ENCODE results near the gene SYT11.

DNA sequence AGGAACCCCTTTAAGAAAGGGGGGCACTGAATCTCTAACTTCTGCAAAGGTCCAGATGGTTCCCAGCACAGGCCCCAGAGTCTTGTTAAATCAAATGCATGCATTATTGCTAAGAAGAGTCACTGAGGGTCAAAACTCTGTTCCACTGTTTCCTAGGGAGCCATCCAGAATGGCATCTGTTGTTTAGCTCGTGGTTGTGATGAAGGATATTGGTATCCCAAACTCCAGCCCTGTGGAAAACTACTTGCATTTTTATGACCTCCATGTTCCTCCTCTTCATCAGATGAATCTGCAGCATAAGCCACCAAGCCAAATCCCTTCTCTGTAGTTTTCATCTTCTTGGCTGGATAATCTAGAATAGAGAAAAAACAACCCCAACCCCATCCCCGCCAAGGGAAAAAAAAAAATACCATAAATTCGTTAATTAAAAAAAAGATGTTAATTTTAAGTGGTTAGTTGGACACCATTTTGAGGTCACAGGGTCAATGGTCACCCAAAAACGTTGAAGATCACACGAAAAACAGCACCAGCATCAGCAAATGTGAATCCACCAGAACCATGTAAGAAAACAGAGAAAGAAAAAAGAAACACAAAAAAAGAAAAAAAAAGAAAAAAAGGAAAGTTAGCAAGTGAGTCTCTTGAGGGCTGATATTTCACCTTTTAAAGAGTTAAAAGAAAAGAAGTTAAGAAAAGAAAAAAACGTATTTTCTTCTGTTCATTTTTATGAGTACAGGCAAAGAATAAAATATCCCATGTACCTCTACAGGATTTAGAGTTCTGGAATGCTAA is 54.8 kb downstream of the SYT11 start:
- TF ChIP-seq POLR2A (IDR thresholded peaks at IDR 0.05; ENCODE audit: low read depth, low read length) (no peak), POLR2AphosphoS5 (IDR thresholded peaks at IDR 0.05; ENCODE audit: low read depth, low read length) (no peak), PAX5 (IDR thresholded peaks at IDR 0.05; ENCODE audit: insufficient read depth, low read length, severe bottlenecking) (no peak), TAF1 (IDR thresholded peaks at IDR 0.05; ENCODE audit: low read depth, low read length) (no peak), SPI1 (IDR thresholded peaks at IDR 0.05; ENCODE audit: low read depth, low read length) (no peak), POU2F2 (IDR thresholded peaks at IDR 0.05; ENCODE audit: low read depth, low read length) (no peak)
